HG03469 (cell line): ENCODE results near the gene TCF12.
"Not testable (repeated sequence)": the region's sequence is repeated elsewhere in the genome, so short reads cannot be mapped to it uniquely, and the experiment has no call there.

ENCODE experiments used
- ATAC-seq: cut with Tn5 transposase; IDR thresholded peaks from one replicate; pipeline ENCODE4 v1.9.1; 2021; ENCODE audit warnings: mild to moderate bottlenecking, moderate library complexity, moderate number of reproducible peaks; ENCODE audit not compliant: unreplicated experiment

The TCF12 gene

GRCh38 chr15:56944485-56944884, 26.0 kb downstream of the TCF12 start:
- ATAC-seq: no peak

DNA sequence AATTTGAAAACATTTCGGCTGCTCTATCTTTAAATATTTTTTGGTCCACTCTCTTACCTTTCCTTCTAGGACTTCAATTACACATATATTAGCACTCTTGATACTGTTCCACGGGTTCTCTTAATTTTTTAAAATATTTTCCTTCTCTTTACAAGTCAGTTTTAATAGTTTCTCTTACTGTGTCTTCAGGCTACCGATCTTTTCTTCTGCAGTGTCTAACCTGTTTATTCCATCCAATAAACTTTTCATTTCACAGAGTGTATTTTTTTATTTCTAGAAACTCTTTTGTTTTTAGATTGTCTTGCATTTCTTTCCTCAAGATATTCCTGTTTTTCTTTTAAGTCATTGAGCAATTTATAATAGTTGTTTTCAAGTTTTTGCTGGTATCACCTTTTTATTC, 27.7 kb downstream of the TCF12 start:
- no peak for ATAC-seq

DNA sequence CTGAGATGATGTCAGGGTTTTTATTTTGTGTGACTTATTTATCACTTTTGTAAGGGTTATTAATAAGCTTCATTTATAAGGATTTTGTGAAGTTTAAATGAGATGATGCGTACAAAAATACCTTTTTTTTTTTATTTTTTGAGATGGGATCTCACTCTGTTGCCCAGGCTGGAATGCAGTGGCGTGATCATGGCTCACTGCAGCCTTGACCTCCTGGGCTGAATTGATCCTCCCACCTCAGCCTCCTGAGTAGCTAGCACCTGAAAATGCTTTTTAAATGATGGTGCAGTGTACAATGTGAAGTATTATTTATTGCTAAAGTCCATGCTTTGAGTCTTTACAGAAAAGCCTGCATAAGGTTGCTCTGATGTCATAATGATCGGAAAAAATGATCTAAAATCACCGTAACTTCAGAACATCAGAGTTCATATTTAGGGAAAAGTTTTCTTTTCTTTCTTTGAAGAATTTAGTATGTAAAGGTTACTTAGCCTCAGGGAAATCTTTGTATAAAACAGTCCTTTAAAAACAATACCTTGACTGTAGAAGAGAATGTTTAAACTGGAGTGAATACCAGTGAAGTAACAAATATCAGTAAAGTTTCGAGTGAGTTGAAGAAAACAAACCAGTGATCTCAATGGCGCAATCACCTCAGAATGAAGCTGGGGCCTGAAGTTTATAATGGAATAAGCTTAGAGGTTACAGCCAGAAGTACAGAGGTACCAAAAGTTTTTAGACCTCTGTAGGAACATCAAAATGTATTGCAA, 29.7 kb downstream of the TCF12 start:
- no peak for ATAC-seq

DNA sequence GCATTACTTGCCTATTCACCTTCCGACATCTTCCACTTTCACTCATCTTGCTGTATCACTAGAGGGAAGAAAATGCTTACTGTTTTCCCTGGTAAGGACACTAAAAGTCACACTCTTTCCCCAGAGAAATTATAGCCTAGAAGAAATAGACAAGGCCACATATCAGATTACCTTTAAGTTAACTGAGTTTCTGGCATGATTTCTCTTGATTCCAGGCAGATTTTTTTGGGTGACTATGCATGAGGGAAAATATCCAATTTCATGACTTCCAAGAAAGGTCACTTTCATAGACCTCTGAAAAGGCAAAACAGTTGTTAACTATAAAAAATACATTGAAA, 30.3 kb downstream of the TCF12 start:
- no peak for ATAC-seq

GRCh38 chr15:56950979-56951378, 32.5 kb downstream of the TCF12 start:
- ATAC-seq: no peak

DNA sequence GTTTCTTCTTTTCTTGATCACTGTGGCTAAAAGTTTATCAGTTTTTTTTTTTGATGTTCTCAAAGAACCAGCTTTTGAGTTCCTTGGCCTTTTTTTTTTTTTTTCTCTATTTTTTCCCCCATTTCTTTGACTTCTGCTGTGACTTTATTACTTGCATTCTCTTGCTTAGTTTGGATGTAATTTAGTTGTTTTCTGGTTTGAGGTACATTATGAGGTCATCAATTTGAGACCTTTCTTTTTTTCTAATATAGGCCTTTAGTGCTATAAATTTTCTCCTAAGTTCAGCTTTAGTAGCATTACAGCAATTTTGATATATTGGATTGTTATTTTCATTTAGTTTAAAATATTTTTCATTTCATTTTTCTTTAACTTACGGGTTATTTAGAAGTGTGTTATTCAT, 35.3 kb downstream of the TCF12 start:
- ATAC-seq: no peak

DNA sequence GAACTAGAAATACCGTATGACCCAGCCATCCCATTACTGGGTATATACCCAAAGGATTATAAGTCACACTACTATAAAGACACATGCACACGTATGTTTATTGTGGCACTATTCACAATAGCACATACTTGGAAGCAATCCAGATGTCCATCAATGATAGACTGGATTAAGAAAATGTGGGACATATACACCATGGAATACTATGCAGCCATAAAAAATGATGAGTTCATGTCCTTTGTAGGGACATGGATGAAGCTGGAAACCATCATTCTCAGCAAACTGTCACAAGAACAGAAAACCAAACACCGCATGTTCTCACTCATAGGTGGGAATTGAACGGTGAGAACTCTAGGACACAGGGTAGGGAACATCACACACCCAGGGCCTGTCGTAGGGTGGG, 36.6 kb downstream of the TCF12 start:
- ATAC-seq: not testable (repeated sequence)

GRCh38 chr15:56956538-56956937, 38.1 kb downstream of the TCF12 start:
- ATAC-seq: no peak

DNA sequence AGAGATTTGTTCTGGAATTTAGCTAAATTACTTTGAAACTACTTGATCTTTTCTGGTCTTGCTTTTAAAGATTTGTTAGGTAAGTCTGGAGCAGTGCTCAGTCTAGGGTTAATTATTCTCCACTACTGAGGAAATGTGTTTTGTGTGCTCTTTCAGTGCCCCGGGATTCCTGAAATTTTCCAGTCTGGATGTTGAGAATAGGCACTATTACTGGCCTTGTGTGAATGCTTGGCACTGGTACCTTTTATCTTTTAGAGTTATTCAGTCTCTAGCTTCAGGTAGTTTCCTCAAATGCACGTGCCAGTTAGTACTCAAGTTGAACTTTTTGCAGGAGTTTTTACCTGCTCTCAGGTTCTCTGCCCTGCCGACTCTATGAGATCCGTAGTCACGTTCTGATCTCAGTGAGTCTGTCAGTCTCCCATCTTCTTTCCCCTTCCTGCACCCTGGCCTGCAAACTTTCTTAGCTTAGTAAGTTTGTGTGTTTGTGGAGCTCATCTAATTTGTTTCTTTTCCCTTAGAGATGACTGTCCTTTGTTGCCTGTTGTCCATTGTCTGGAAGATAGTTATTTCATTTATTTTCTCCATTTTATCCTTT, 39.5 kb downstream of the TCF12 start:
- no peak for ATAC-seq

DNA sequence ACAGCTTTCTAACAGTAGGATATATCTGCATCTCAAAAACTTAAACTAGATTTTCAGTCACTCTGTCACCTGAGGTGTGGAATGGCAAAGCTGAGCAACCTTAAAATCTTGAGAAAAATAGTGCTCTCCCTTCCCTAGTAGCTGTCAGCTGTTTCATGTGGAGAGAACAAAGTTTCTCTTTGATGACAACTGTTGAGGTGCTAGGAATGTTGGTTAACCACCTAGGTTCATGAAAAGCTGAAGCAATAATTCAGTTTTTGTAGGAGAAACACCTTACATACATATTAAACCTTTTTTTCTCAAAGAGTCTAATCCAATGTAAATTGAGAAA, 40.8 kb downstream of the TCF12 start:
- no peak for ATAC-seq

DNA sequence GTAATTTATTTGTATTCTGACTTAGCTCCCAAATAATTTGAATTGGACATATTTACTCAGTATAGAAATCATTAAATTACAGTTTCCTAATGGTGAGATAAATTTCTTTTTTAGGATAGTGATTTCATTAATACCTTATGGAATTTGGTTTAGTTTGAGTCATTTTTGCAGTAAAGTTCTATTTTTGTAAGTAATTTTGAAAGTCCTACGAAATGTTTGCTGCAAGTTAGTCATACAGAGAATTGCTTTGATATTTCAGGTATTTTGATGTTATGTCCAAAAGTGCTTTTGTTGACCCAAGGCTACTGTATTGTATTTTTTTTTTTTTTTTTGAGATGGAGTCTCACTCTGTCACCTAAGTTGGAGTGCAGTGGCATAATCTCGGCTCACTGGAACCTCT, 41.7 kb downstream of the TCF12 start:
- no peak for ATAC-seq

DNA sequence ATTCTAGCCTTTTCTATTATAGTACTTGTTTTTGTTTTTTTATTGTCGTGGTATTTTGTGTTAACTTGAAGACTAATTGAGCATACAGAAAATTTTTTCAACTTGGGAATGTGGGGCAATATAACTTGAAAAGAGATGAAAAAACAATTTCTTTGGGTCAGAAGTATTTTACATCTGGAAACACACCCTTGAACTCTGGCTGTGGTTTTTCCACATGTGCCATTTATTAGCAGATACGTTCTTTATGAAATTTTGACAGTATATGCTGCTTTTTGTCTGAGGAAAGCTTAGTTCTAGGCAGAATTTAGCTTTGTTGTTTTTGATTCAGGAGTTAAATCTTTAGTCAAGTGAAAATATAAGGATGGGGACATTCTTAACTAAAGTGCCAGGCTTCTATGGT, 44.7 kb downstream of the TCF12 start:
- no peak for ATAC-seq

- ATAC-seq: no peak
Observed at GRCh38 chr15:56963710-56964109, 45.3 kb downstream of the TCF12 start.

DNA sequence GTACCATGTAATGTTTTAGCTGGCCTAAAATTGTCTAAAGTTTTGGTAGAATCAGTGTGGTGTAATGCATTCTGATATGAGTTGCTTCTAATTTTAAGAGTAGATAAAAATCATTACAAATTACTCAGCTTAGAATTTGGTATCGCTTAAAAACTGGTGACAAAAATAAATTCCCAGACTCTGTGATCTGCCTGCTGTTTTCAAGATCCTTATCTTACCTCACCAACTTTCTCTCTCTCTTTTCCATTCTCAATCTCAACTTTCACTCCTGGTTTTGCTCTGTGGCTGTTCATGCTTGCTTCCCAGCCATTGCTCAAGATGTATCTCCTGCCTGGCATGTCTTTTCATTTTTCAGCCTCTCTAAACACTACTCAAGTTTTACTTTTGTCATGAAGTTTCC, 45.7 kb downstream of the TCF12 start:
- no peak for ATAC-seq

DNA sequence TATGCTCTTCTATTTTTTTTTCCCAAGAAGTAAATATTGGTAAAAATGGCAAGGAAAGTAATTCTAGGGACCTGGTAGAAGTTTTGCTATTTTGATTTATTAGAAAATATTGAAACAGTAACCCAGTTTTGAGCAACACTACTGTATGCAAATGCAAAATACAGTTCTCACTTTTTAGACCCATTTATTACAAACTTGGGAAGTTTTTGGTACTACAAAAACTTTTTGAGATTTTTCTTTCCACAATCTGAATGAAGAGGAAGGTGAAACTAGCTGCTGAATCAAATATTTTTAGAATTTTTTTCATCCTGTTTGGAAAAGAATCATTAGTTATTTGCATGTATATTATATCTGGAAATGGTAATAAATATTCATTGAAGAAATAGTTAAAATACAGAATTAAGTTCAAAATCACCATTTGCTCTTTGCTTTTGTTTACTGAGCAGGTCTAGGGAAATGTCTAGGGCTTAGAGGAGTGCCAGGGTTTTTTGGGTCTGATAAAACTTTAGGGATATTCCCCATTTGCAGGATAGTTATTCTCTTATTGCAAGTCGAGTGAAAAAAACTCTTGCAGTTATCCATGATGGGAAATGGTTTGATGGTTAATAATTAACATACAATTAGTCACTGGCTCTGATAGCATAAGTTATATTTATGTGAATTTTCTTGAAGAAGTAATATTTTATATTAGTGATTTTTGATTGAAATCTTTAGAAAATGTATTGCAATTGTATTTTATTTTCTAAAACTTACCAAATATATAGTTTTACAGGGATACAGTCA, 47.0 kb downstream of the TCF12 start:
- ATAC-seq: no peak

- no peak for ATAC-seq
Observed at GRCh38 chr15:56967336-56967735, 48.9 kb downstream of the TCF12 start.

DNA sequence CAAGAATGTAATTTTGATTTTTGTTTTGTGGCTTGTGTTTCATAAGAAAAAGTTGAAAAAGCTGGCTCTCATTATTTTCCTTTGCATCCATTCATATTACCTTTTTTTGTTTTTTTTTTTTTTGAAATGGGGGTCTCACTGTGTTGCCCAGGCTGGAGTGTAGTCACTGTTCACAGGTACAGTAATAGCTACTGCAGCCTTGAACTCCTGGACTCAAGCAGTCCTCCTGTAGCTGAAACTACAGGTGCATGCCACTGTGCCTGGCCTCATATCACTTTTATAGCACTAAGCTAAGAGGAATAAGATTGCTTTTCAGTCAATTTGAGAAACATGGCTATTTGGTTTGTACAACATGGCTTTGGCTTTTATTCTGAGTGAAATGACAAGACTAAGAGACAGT, 49.8 kb downstream of the TCF12 start:
- no peak for ATAC-seq

DNA sequence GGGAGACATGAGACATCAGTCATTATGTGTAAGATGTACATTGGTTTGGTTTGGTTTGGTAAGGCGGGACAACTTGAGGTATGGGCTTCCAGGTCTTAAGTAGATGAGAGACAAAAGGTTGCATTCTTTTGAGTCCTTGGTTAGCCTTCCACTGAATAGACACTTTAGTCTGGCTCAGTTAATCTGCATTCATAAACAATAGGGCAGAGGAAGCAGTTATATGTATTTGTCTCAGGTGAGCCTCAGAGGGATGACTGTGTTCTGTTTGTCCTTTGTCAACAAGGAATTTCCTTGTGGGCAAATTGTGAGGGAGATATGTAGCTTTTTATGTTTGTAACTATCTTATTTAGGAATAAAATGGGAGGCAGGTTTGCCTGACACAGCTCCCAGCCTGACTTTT, 50.4 kb downstream of the TCF12 start:
- ATAC-seq: no peak

DNA sequence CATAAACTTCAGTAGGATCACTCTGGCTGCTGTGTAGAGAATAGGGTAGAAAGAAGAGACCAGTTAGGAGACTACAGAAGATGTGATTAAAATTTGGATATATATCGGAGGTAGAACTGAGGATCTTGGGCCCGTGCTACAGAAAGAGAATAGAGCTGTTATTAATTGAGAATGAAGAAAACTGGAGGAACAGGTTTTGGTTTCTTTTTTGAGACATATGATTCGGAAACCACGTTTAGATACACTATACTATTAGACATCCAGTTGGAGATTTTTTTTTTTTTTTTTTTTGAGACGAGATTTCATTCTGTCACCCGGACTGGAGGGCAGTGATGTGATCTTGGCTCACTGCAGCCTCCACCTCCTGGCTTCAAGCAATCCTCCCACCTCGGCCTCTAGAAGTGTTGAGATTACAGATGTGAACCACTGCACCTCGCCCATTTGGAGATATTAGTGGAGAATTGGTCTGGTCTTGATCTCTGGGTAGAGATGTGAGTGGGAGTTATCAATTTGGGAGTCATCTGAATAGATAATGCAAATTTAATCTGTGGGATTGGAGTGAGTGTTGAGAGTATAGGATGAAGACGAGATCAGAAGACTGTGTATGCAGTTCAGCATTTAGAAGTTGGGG, 50.9 kb downstream of the TCF12 start:
- ATAC-seq: no peak

GRCh38 chr15:56971571-56971970, 53.1 kb downstream of the TCF12 start:
- ATAC-seq: no peak

DNA sequence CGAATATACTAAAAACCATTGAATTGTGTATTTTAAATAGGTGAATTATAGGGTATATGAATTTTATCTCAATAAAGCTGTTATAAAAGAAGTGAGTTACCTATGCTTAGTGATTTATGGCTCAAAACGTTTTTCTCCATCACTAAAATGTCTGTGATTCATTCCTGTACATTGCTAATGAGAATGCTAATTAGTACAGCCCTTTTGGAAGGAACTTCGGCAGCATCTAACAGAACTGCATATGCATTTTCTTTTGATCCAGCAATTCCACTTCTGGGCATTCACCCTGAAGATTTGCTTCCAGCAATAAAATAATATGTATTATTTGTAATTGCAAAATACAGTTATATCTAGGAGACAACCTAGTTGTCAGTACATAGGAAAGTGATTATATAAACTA, 53.6 kb downstream of the TCF12 start:
- no peak for ATAC-seq

- no peak for ATAC-seq
Observed at GRCh38 chr15:56972426-56972825, 54.0 kb downstream of the TCF12 start.
